Upper lobe of left lung (tissue), 6 donors: Measurements from ENCODE around the gene DISC1. TPM values are rescaled to one million over a fixed set of nuclear protein-coding genes. Genes with fewer than 3 reads are reported as not detected.

Experiments
- ATAC-seq, 2 donors: fragments of 200-7000 bp; cut with Tn5 transposase; one replicate each; pipeline ENCODE4 v1.9.1; 2022; ENCODE audit warnings: mild to moderate bottlenecking in 2 of 2, moderate library complexity in 2 of 2; ENCODE audit not compliant: low FRiP score in 2 of 2
- DNase-seq, 2 donors: peaks; one replicate each; pipeline ENCODE4 v3.0.0-alpha.2; 2019 to 2020
- H3K27ac ChIP-seq, 4 donors: fragments of 200-600 bp; sonication (generic); one replicate each; pipeline ENCODE4 v1.5.1; 2016 to 2019
- H3K27me3 ChIP-seq, 4 donors: fragments of 200-600 bp; sonication (generic); one replicate each; pipeline ENCODE4 v1.5.1; 2017 to 2019
- H3K36me3 ChIP-seq, 4 donors: fragments of 200-600 bp; sonication (generic); one replicate each; pipeline ENCODE4 v1.5.1; 2016 to 2019
- H3K4me1 ChIP-seq, 4 donors: fragments of 200-600 bp; sonication (generic); one replicate each; pipeline ENCODE4 v1.5.1; 2018 to 2019
- H3K4me3 ChIP-seq, 4 donors: fragments of 200-600 bp; sonication (generic); one replicate each; pipeline ENCODE4 v1.5.1; 2017 to 2019; ENCODE audit warnings: mild to moderate bottlenecking in 2 of 4, moderate library complexity in 1 of 4
- H3K9me3 ChIP-seq, 4 donors: fragments of 200-600 bp; sonication (generic); one replicate each; pipeline ENCODE4 v1.5.1; 2018 to 2019
- CTCF ChIP-seq, 6 experiments: fragments of 450-650 bp in 4 of 6; fragments of 200-600 bp in 2 of 6; sonication (generic) in 2 of 6; IDR thresholded peaks; one replicate each; pipeline ENCODE4 v1.5.1; 2016 to 2019; ENCODE audit warnings: antibody characterized with exemption in 6 of 6
- EP300 ChIP-seq, 4 donors: sonication (generic); formaldehyde crosslinking; IDR thresholded peaks; one replicate each; pipeline ENCODE4 v1.5.1; 2017; ENCODE audit warnings: antibody characterized with exemption in 4 of 4, control low read depth in 2 of 4
- POLR2A ChIP-seq, 4 donors: fragments of 450-650 bp; IDR thresholded peaks; one replicate each; pipeline ENCODE4 v1.5.1; 2016 to 2017; ENCODE audit warnings: antibody characterized with exemption in 4 of 4, mild to moderate bottlenecking in 2 of 4
- POLR2AphosphoS5 ChIP-seq, 2 donors: sonication (generic); formaldehyde crosslinking; IDR thresholded peaks; one replicate each; pipeline ENCODE4 v1.5.1; 2017; ENCODE audit warnings: antibody characterized with exemption in 2 of 2
- WGBS, 2 donors: methylation state at CpG; one replicate each; pipeline ENCODE4 v1.1.5; 2017 to 2018; 5-methylcytosine and 5-hydroxymethylcytosine counted together
- total RNA-seq, 6 donors: library from RNA; depleted of rRNA in 4 of 6; stranded (reverse); fragments of >200 nt in 4 of 6; gene quantifications; one replicate each; pipeline versions ENCODE4 v1.1.0 to v1.2.1, GENCODE V29; 2016 to 2021
- donor health status: DM: no; HTN: no; CAD: no; lungs with moderate emphysema.
- donor health status: DM: no; HTN: yes; CAD: no; lungs with severe emphysema.

DISC1 gene
- total RNA-seq, 6 donors from 2014 or later = 6.1 to 16.8 (median 10.5) TPM

GRCh38 chr1:231976231-231976630 is 349.6 kb downstream of the DISC1 start:
- no peak for TF ChIP-seq EP300 (IDR thresholded peaks at IDR 0.05)
- TF ChIP-seq CTCF (IDR thresholded peaks at IDR 0.05) = no peak
- no peak for TF ChIP-seq POLR2A (IDR thresholded peaks at IDR 0.05)
- TF ChIP-seq POLR2AphosphoS5 (IDR thresholded peaks at IDR 0.05) = no peak
- Histone ChIP-seq H3K27me3 (no peaks in the 10 kb centered on the region), H3K9me3 (peaks cover 0 to 6% (median 0%) of the 10 kb centered on the region in 4 donors), H3K4me3 (no peak overlapping the region), H3K4me1 (no peaks in the 10 kb centered on the region), H3K27ac (no peak overlapping the region), H3K36me3 (no peaks in the 10 kb centered on the region)
- no peak for ATAC-seq
- WGBS, 2 donors = 93 to 100% methylated on average over 4 of the region's 4 CpGs
- no peak for DNase-seq

GRCh38 chr1:231981675-231982074 is 355.1 kb downstream of the DISC1 start:
- no peak for ATAC-seq
- Histone ChIP-seq H3K4me1 (no peaks in the 10 kb centered on the region), H3K4me3 (no peak overlapping the region), H3K9me3 (peaks cover 0 to 6% (median 0%) of the 10 kb centered on the region in 4 donors), H3K36me3 (no peaks in the 10 kb centered on the region), H3K27ac (no peak overlapping the region), H3K27me3 (no peaks in the 10 kb centered on the region)
- DNase-seq = no peak
- 71 to 81% methylated on average over 4 of the region's 4 CpGs for WGBS, 2 donors
- no peak for TF ChIP-seq EP300 (IDR thresholded peaks at IDR 0.05)
- TF ChIP-seq POLR2A (IDR thresholded peaks at IDR 0.05) = no peak
- no peak for TF ChIP-seq CTCF (IDR thresholded peaks at IDR 0.05)
- no peak for TF ChIP-seq POLR2AphosphoS5 (IDR thresholded peaks at IDR 0.05)

- ATAC-seq (no peak), DNase-seq (no peak)
- H3K36me3 ChIP-seq = no peaks in the 10 kb centered on the region
- H3K27ac ChIP-seq = no peak overlapping the region
- H3K27me3 ChIP-seq = no peaks in the 10 kb centered on the region
- H3K4me1 ChIP-seq = no peaks in the 10 kb centered on the region
- no peak overlapping the region for H3K4me3 ChIP-seq
- H3K9me3 ChIP-seq = no peaks in the 10 kb centered on the region
- WGBS, 2 donors = 86 to 94% methylated on average over 3 of the region's 5 CpGs
- TF ChIP-seq POLR2AphosphoS5 (IDR thresholded peaks at IDR 0.05) (no peak), CTCF (IDR thresholded peaks at IDR 0.05) (no peak), EP300 (IDR thresholded peaks at IDR 0.05) (no peak), POLR2A (IDR thresholded peaks at IDR 0.05) (no peak)
Observed at GRCh38 chr1:231982871-231983587, 356.4 kb downstream of the DISC1 start.

GRCh38 chr1:231983588-231984193 is 357.1 kb downstream of the DISC1 start:
- no peak overlapping the region for H3K27ac ChIP-seq
- no peak for TF ChIP-seq POLR2A (IDR thresholded peaks at IDR 0.05)
- no peak for TF ChIP-seq CTCF (IDR thresholded peaks at IDR 0.05)
- DNase-seq = no peak
- no peak overlapping the region for H3K4me3 ChIP-seq
- no peaks in the 10 kb centered on the region for H3K27me3 ChIP-seq
- H3K4me1 ChIP-seq = no peaks in the 10 kb centered on the region
- no peaks in the 10 kb centered on the region for H3K36me3 ChIP-seq
- H3K9me3 ChIP-seq = no peaks in the 10 kb centered on the region
- 94 to 99% methylated on average over 4 of the region's 4 CpGs for WGBS, 2 donors
- ATAC-seq = no peak
